ENCODE measurements around the gene SLC41A3. TPM values are rescaled to one million over a fixed set of nuclear protein-coding genes. Genes with fewer than 3 reads are reported as not detected.

The SLC41A3 gene
- total and polyA plus RNA-seq, 2 experiments from 2014 or later = 33.4 to 55.1 TPM

GRCh38 chr3:126127452-126127851, 43.5 kb upstream of the SLC41A3 start:
- TF ChIP-seq CTCF (IDR thresholded peaks at IDR 0.05; ENCODE audit: low read depth, low read length) = no peak
- H3K27me3 ChIP-seq = no peaks in the 10 kb centered on the region
- no peak overlapping the region for H3K27ac ChIP-seq
- no peaks in the 10 kb centered on the region for H3K9me3 ChIP-seq (ENCODE audit: low read depth)
- DNase-seq (ENCODE audit: low read depth in 1 of 2, low spot score in 1 of 2) = no peak
- H3K36me3 ChIP-seq = no peaks in the 10 kb centered on the region
- no peak overlapping the region for H3K4me3 ChIP-seq
- H3K4me1 ChIP-seq (ENCODE audit: low read depth) = no peaks in the 10 kb centered on the region

GRCh38 chr3:126126811-126127431, 43.0 kb upstream of the SLC41A3 start:
- Histone ChIP-seq H3K4me3 (no peak overlapping the region), H3K4me1 (ENCODE audit: low read depth) (no peaks in the 10 kb centered on the region), H3K27ac (no peak overlapping the region), H3K36me3 (no peaks in the 10 kb centered on the region), H3K9me3 (ENCODE audit: low read depth) (no peaks in the 10 kb centered on the region), H3K27me3 (no peaks in the 10 kb centered on the region)
- TF ChIP-seq CTCF (IDR thresholded peaks at IDR 0.05; ENCODE audit: low read depth, low read length) = no peak
- DNase-seq (ENCODE audit: low read depth in 1 of 2, low spot score in 1 of 2) = no peak

- DNase-seq (ENCODE audit: low read depth in 1 of 2, low spot score in 1 of 2) = no peak
- H3K27ac ChIP-seq = no peak overlapping the region
- no peaks in the 10 kb centered on the region for H3K4me1 ChIP-seq (ENCODE audit: low read depth)
- no peak for TF ChIP-seq CTCF (IDR thresholded peaks at IDR 0.05; ENCODE audit: low read depth, low read length)
- no peak overlapping the region for H3K4me3 ChIP-seq
- H3K9me3 ChIP-seq (ENCODE audit: low read depth) = no peaks in the 10 kb centered on the region
- no peaks in the 10 kb centered on the region for H3K27me3 ChIP-seq
- no peaks in the 10 kb centered on the region for H3K36me3 ChIP-seq
These were observed 42.4 kb upstream of the SLC41A3 start for GRCh38 chr3:126126286-126126685.

GRCh38 chr3:126125781-126126251, 41.9 kb upstream of the SLC41A3 start:
- DNase-seq (ENCODE audit: low read depth in 1 of 2, low spot score in 1 of 2) = no peak
- no peaks in the 10 kb centered on the region for H3K9me3 ChIP-seq (ENCODE audit: low read depth)
- no peaks in the 10 kb centered on the region for H3K27me3 ChIP-seq
- no peak for TF ChIP-seq CTCF (IDR thresholded peaks at IDR 0.05; ENCODE audit: low read depth, low read length)
- no peaks in the 10 kb centered on the region for H3K4me1 ChIP-seq (ENCODE audit: low read depth)
- no peak overlapping the region for H3K4me3 ChIP-seq
- H3K36me3 ChIP-seq = no peaks in the 10 kb centered on the region
- no peak overlapping the region for H3K27ac ChIP-seq

- Histone ChIP-seq H3K27ac (no peak overlapping the region), H3K27me3 (no peaks in the 10 kb centered on the region), H3K9me3 (ENCODE audit: low read depth) (no peaks in the 10 kb centered on the region), H3K36me3 (no peaks in the 10 kb centered on the region), H3K4me3 (no peak overlapping the region), H3K4me1 (ENCODE audit: low read depth) (no peaks in the 10 kb centered on the region)
- DNase-seq (ENCODE audit: low read depth in 1 of 2, low spot score in 1 of 2) = no peak
- no peak for TF ChIP-seq CTCF (IDR thresholded peaks at IDR 0.05; ENCODE audit: low read depth, low read length)
These were observed 41.4 kb upstream of the SLC41A3 start for GRCh38 chr3:126125341-126125740.

All from cardiac muscle cell (in vitro differentiated cells and primary cell).